HepG2 (cell line): ENCODE measurements around the gene TP53TG5. TPM values are rescaled to one million over a fixed set of nuclear protein-coding genes. Genes with fewer than 3 reads are reported as not detected.

Experiments used
- AGO2 ChIP-seq: fragments of 200-400 bp; formaldehyde crosslinking; optimal IDR thresholded peaks from 2 replicates; pipeline ENCODE3; 2017; ENCODE audit warnings: mild to moderate bottlenecking, low read depth, low read length, moderate library complexity
- ARID4A ChIP-seq: sonication (generic); formaldehyde crosslinking; IDR thresholded peaks from 2 replicates; pipeline ENCODE4 v1.5.0; 2020; ENCODE audit warnings: mild to moderate bottlenecking, missing genetic modification reagents, borderline replicate concordance
- ATF2 ChIP-seq: sonication (generic); formaldehyde crosslinking; IDR thresholded peaks from 2 replicates; pipeline ENCODE4 v1.4.0; 2020; ENCODE audit warnings: missing genetic modification reagents
- ATF6 ChIP-seq: sonication (generic); formaldehyde crosslinking; conservative IDR thresholded peaks from 2 replicates; pipeline ENCODE4 v1.4.0; 2020; ENCODE audit warnings: missing genetic modification reagents
- EHMT2 ChIP-seq: fragments of 200-600 bp; sonication (generic); IDR thresholded peaks from 2 replicates; pipeline ENCODE4 v1.7.0; 2017; ENCODE audit warnings: antibody characterized with exemption, low read depth, low read length, borderline replicate concordance
- IRX3 ChIP-seq: sonication (generic); formaldehyde crosslinking; IDR thresholded peaks from 2 replicates; pipeline ENCODE4 v1.8.1; 2023; ENCODE audit warnings: mild to moderate bottlenecking, low read depth, missing genetic modification reagents, borderline replicate concordance
- PAX8 ChIP-seq: sonication (generic); formaldehyde crosslinking; IDR thresholded peaks from 2 replicates; pipeline ENCODE4 v1.8.0; 2022; ENCODE audit warnings: mild to moderate bottlenecking, missing genetic modification reagents, borderline replicate concordance
- PLSCR1 ChIP-seq: sonication (generic); formaldehyde crosslinking; IDR thresholded peaks from 2 replicates; pipeline ENCODE4 v1.5.0; 2020; ENCODE audit warnings: missing genetic modification reagents, mild to moderate bottlenecking, borderline replicate concordance
- RELA ChIP-seq: sonication (generic); formaldehyde crosslinking; IDR thresholded peaks from 2 replicates; pipeline ENCODE4 v1.4.0; 2020; ENCODE audit warnings: missing genetic modification reagents
- RFXAP ChIP-seq: sonication (generic); formaldehyde crosslinking; IDR thresholded peaks from 2 replicates; pipeline ENCODE4 v1.4.0; 2020; ENCODE audit warnings: missing genetic modification reagents, borderline replicate concordance
- SP5 ChIP-seq: IDR thresholded peaks from 2 replicates; pipeline ENCODE4 v1.6.1; 2016; ENCODE audit warnings: low read depth, borderline replicate concordance
- ZFP1 ChIP-seq: IDR thresholded peaks from 2 replicates; pipeline ENCODE4 v1.6.1; 2016
- ZFYVE20 ChIP-seq: sonication (generic); formaldehyde crosslinking; IDR thresholded peaks from 2 replicates; pipeline ENCODE4 v1.8.0; 2023; ENCODE audit warnings: low read depth, mild to moderate bottlenecking, moderate library complexity, missing genetic modification reagents, borderline replicate concordance
- ZNF276 ChIP-seq: sonication (generic); formaldehyde crosslinking; IDR thresholded peaks from 2 replicates; pipeline ENCODE4 v1.4.0; 2020; ENCODE audit warnings: mild to moderate bottlenecking, low read depth, missing genetic modification reagents
- ZNF414 ChIP-seq: sonication (generic); formaldehyde crosslinking; IDR thresholded peaks from 2 replicates; pipeline ENCODE4 v1.5.0; 2020; ENCODE audit warnings: missing genetic modification reagents
- ZNF564 ChIP-seq: sonication (generic); formaldehyde crosslinking; IDR thresholded peaks from 2 replicates; pipeline ENCODE4 v1.8.1; 2023; ENCODE audit warnings: mild to moderate bottlenecking, missing genetic modification reagents
- ZSCAN25 ChIP-seq: sonication (generic); formaldehyde crosslinking; IDR thresholded peaks from 2 replicates; pipeline ENCODE4 v1.8.0; 2022; ENCODE audit warnings: mild to moderate bottlenecking, missing genetic modification reagents
- polyA plus RNA-seq, 8 experiments: library from polyadenylated mRNA; depleted of rRNA in 3 of 8; stranded (reverse) in 7 of 8; unstranded in 1 of 8; fragments of >200 nt; fragmentation: Illumina TruSeq in 4 of 8; extraction: Trizol in 4 of 8; gene quantifications; 2 replicates each; pipeline versions ENCODE4 v1.2.1 to v1.2.3, GENCODE V29; 2011 to 2016; ENCODE audit warnings: low read depth in 4 of 8, missing spikeins in 1 of 8, mixed read lengths in 1 of 8; ENCODE audit not compliant: insufficient read depth in 1 of 8
- total RNA-seq, 5 experiments: library from RNA; depleted of rRNA; stranded (reverse); fragments of >200 nt; fragmentation: Illumina TruSeq; extraction: Trizol; gene quantifications; 2 replicates each; pipeline ENCODE4 v1.2.3, GENCODE V29; 2016; ENCODE audit warnings: low read depth in 1 of 5

TP53TG5 gene
- total and polyA plus RNA-seq, 2 of the 13 experiments (the other 11 are each of a cell fraction or from before 2014, with no cell fraction given), result 0.11 TPM; not detected in 1

- TF ChIP-seq ZSCAN25 (no peak), ZNF276 (CRISPR knock-in tag) (no peak), ARID4A (CRISPR knock-in tag) (no peak), ZFP1 (CRISPR knock-in tag) (no peak), RELA (CRISPR knock-in tag) (peak; percentile 100), ZNF564 (no peak), ZNF414 (CRISPR knock-in tag) (no peak; the same call in 1 of the 2 replicates), ATF2 (CRISPR knock-in tag) (0 out of 2 replicates have a peak, but pooled peaks have one; percentile 85), RFXAP (CRISPR knock-in tag) (no peak; the same call in 1 of the 2 replicates), ATF6 (no peak), ZFYVE20 (no peak), PAX8 (CRISPR knock-in tag) (no peak), AGO2 (no peak), IRX3 (CRISPR knock-in tag) (no peak), EHMT2 (no peak), SP5 (CRISPR knock-in tag) (0 out of 2 replicates have a peak, but pooled peaks have one; percentile 39), PLSCR1 (CRISPR knock-in tag) (no peak)
Measured at GRCh38 chr20:45359406-45360148, 18.5 kb downstream of the TP53TG5 start (continued).
